Glutamatergic neuron (in vitro differentiated cells): ENCODE measurements around the gene ACTR8. TPM values are rescaled to one million over a fixed set of nuclear protein-coding genes. Genes with fewer than 3 reads are reported as not detected.

Source experiments
- DNase-seq: peaks from one replicate; pipeline ENCODE4 v3.0.0; 2022
- H3K27ac Mint-ChIP-seq: one replicate; pipeline ENCODE4 v1.8.0; 2020; ENCODE audit warnings: mild to moderate bottlenecking, mixed read lengths, inconsistent platforms; ENCODE audit not compliant: unreplicated experiment
- H3K27me3 Mint-ChIP-seq: one replicate; pipeline ENCODE4 v1.8.0; 2020; ENCODE audit warnings: mild to moderate bottlenecking, moderate library complexity, mixed read lengths, inconsistent platforms; ENCODE audit not compliant: unreplicated experiment
- H3K36me3 Mint-ChIP-seq: one replicate; pipeline ENCODE4 v1.8.0; 2020; ENCODE audit warnings: mild to moderate bottlenecking, mixed read lengths, inconsistent platforms; ENCODE audit not compliant: unreplicated experiment
- H3K4me1 Mint-ChIP-seq: one replicate; pipeline ENCODE4 v1.8.0; 2020; ENCODE audit warnings: mild to moderate bottlenecking, low read depth, mixed read lengths, inconsistent platforms; ENCODE audit not compliant: unreplicated experiment
- H3K4me3 Mint-ChIP-seq: one replicate; pipeline ENCODE4 v1.8.0; 2020; ENCODE audit warnings: mild to moderate bottlenecking, mixed read lengths, inconsistent platforms; ENCODE audit not compliant: unreplicated experiment
- H3K9me3 Mint-ChIP-seq: one replicate; pipeline ENCODE4 v1.8.0; 2020; ENCODE audit warnings: mild to moderate bottlenecking, moderate library complexity, mixed read lengths, inconsistent platforms; ENCODE audit not compliant: unreplicated experiment
- total RNA-seq: library from RNA; stranded (reverse); fragmentation: NEBNext Ultra II Directional; extraction: Animal tissue kit (Norgen Biotek cat#: 25700); gene quantifications from one replicate; pipeline ENCODE4 v1.2.1, GENCODE V29; 2021; ENCODE audit not compliant: unreplicated experiment
- TF ChIP-seq, protein P1 (sequence below): fragments of 200-600 bp; sonication (generic); IDR thresholded peaks from one replicate; pipeline ENCODE4 v1.5.0; 2021; ENCODE audit not compliant: partially characterized antibody, unreplicated experiment

The ACTR8 gene
- total RNA-seq, 1 donor from 2014 or later: 59.4 TPM

DNA sequence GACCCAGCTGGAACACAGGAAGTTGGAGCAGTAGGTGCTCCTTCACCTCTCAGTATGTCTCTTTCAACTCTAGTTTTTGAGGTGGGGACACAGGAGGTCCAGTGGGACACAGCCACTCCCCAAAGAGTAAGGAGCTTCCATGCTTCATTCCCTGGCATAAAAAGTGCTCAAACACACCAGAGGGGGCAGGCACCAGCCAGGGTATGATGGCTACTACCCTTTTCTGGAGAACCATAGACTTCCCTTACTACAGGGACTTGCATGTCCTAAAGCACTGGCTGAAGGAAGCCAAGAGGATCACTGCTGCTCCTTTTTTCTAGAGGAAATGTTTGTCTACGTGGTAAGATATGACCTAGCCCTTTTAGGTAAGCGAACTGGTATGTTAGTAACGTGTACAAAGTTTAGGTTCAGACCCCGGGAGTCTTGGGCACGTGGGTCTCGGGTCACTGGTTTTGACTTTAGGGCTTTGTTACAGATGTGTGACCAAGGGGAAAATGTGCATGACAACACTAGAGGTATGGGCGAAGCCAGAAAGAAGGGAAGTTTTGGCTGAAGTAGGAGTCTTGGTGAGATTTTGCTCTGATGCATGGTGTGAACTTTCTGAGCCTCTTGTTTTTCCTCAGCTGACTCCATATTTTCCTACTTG is 23.7 kb downstream of the ACTR8 start:
- H3K4me3 Mint-ChIP-seq: peak overlapping the region; percentile 11
- TF ChIP-seq, protein P1, sequence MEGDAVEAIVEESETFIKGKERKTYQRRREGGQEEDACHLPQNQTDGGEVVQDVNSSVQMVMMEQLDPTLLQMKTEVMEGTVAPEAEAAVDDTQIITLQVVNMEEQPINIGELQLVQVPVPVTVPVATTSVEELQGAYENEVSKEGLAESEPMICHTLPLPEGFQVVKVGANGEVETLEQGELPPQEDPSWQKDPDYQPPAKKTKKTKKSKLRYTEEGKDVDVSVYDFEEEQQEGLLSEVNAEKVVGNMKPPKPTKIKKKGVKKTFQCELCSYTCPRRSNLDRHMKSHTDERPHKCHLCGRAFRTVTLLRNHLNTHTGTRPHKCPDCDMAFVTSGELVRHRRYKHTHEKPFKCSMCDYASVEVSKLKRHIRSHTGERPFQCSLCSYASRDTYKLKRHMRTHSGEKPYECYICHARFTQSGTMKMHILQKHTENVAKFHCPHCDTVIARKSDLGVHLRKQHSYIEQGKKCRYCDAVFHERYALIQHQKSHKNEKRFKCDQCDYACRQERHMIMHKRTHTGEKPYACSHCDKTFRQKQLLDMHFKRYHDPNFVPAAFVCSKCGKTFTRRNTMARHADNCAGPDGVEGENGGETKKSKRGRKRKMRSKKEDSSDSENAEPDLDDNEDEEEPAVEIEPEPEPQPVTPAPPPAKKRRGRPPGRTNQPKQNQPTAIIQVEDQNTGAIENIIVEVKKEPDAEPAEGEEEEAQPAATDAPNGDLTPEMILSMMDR: no peak
- no peak for DNase-seq
- no peaks in the 10 kb centered on the region for H3K9me3 Mint-ChIP-seq
- H3K36me3 Mint-ChIP-seq: no peaks in the 10 kb centered on the region
- H3K4me1 Mint-ChIP-seq: no peaks in the 10 kb centered on the region
- H3K27me3 Mint-ChIP-seq: no peaks in the 10 kb centered on the region
- H3K27ac Mint-ChIP-seq: no peak overlapping the region

DNA sequence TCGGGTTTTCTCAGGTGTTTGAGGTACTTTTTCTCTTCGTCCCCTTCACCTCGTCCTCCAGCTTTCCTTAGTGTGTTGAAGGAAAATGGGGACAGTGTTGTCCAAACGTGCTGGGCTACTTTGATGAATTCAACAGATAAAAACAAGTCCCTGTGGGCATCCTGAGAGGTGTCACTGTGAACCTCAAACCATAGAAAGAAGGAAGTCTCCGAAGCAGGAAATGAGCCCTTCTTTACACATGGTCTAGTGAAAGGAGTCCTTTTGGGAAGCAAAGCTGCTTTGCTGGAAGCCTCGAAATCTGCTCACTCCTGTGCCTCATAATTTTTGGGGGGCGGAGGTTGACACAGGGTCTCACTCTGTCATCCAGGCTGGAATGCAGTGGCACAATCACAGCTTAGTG is 25.0 kb downstream of the ACTR8 start:
- H3K9me3 Mint-ChIP-seq: no peaks in the 10 kb centered on the region
- no peaks in the 10 kb centered on the region for H3K36me3 Mint-ChIP-seq
- no peak overlapping the region for H3K4me3 Mint-ChIP-seq
- H3K4me1 Mint-ChIP-seq: no peaks in the 10 kb centered on the region
- no peak overlapping the region for H3K27ac Mint-ChIP-seq
- no peak for DNase-seq
- no peaks in the 10 kb centered on the region for H3K27me3 Mint-ChIP-seq
- TF ChIP-seq, protein P1: no peak

DNA sequence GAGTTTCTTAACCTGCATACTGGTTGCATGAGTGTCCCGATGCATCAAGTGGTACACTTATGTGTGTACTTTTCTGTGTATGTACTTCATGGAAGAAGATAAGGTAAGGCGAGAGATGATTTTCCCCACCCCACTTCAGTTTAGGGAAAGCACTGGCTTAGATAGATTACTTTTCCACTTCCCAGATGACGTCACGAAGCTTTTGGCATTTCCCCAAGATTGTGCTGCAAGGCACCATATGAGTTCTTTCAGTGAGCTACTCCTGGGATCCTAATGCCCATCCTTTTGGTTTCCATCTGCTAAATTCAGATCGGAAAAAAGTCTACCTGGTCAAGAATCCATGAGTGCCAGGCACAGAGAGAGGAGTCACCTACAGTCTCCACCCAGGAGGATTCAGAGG is 31.1 kb downstream of the ACTR8 start:
- TF ChIP-seq, protein P1: no peak
- H3K27me3 Mint-ChIP-seq: peaks cover 6% of the 10 kb centered on the region
- H3K4me1 Mint-ChIP-seq: no peaks in the 10 kb centered on the region
- peaks cover 3% of the 10 kb centered on the region for H3K9me3 Mint-ChIP-seq
- no peaks in the 10 kb centered on the region for H3K36me3 Mint-ChIP-seq
- H3K27ac Mint-ChIP-seq: no peak overlapping the region
- H3K4me3 Mint-ChIP-seq: no peak overlapping the region
- DNase-seq: no peak

DNA sequence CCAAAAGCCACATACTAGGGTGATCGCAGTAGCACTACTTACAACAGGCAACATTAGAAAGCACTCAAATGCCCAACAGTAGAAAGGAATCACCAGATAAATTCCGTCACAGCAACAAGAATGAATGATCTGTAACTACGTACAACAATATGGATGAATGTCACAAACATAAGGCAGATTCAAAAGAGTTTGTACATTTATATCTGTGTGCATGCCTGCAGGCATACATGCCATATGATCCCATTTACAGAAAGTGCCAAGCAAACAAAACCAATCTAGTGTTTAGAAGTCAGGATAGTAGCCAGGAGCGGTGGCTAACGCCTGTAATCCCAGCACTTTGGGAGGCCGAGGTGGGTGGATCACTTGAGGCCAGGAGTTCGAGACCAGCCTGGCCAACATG is 32.0 kb downstream of the ACTR8 start:
- peaks cover 8% of the 10 kb centered on the region for H3K27me3 Mint-ChIP-seq
- TF ChIP-seq, protein P1: no peak
- no peak for DNase-seq
- no peak overlapping the region for H3K27ac Mint-ChIP-seq
- H3K4me3 Mint-ChIP-seq: no peak overlapping the region
- H3K9me3 Mint-ChIP-seq: peaks cover 5% of the 10 kb centered on the region
- no peaks in the 10 kb centered on the region for H3K4me1 Mint-ChIP-seq
- no peaks in the 10 kb centered on the region for H3K36me3 Mint-ChIP-seq

DNA sequence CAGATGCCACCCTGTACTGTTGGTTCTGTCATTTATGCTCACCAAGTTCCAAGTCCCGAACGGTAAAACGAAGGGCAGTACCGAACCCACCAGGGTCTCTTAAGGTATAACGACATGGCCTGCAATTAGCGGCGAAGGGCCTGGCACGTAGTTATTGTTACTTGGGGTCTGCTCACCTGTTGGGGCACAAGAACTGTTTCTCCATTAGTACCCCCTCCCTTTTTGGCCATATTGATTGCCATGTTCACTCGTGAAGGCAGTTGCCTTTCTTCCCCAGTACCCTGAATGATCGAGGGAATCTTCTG is 35.1 kb downstream of the ACTR8 start:
- Mint-ChIP-seq H3K27ac (no peak overlapping the region), H3K4me3 (peak overlapping the region; percentile 69), H3K36me3 (no peaks in the 10 kb centered on the region)

More for the DNA sequence above, 35.1 kb downstream of the ACTR8 start:
- peaks cover 8% of the 10 kb centered on the region for H3K9me3 Mint-ChIP-seq
- peaks cover 22% of the 10 kb centered on the region for H3K4me1 Mint-ChIP-seq
- TF ChIP-seq, protein P1: no peak
- H3K27me3 Mint-ChIP-seq: peaks cover 19% of the 10 kb centered on the region
- DNase-seq: no peak
